ENCODE data around the gene CIDEA.

The CIDEA gene

GRCh38 chr18:12236934-12237832, 17.0 kb upstream of the CIDEA start (continued):
- TF ChIP-seq ZNF8 (CRISPR knock-in tag; IDR thresholded peaks at IDR 0.05), result no peak
- no peak for TF ChIP-seq OSR1 (CRISPR knock-in tag; IDR thresholded peaks at IDR 0.05)
- TF ChIP-seq RARB (CRISPR knock-in tag; IDR thresholded peaks at IDR 0.05), result no peak
- TF ChIP-seq ISL1 (CRISPR knock-in tag; IDR thresholded peaks at IDR 0.05), result no peak

GRCh38 chr18:12238826-12239225, 15.3 kb upstream of the CIDEA start:
- no peak for TF ChIP-seq RARB (CRISPR knock-in tag; IDR thresholded peaks at IDR 0.05)
- no peak for TF ChIP-seq CREB5 (CRISPR knock-in tag; IDR thresholded peaks at IDR 0.05; ENCODE audit: low read depth)
- no peak for TF ChIP-seq ZNF8 (CRISPR knock-in tag; IDR thresholded peaks at IDR 0.05)
- no peak for TF ChIP-seq TOX (CRISPR knock-in tag; IDR thresholded peaks at IDR 0.05; ENCODE audit: borderline replicate concordance)
- TF ChIP-seq PPARA (CRISPR knock-in tag; IDR thresholded peaks at IDR 0.05; ENCODE audit: borderline replicate concordance), result no peak
- TF ChIP-seq ZFP3 (CRISPR knock-in tag; IDR thresholded peaks at IDR 0.05), result no peak
- no peak for TF ChIP-seq ARNTL (CRISPR knock-in tag; IDR thresholded peaks at IDR 0.05; ENCODE audit: borderline replicate concordance, low read depth)
- no peak for TF ChIP-seq ZC3H10 (CRISPR knock-in tag; IDR thresholded peaks at IDR 0.05)
- TF ChIP-seq OSR1 (CRISPR knock-in tag; IDR thresholded peaks at IDR 0.05), result no peak
- TF ChIP-seq PATZ1 (CRISPR knock-in tag; IDR thresholded peaks at IDR 0.05; ENCODE audit: borderline replicate concordance), result no peak
- TF ChIP-seq ISL1 (CRISPR knock-in tag; IDR thresholded peaks at IDR 0.05), result no peak
- TF ChIP-seq GLIS3 (CRISPR knock-in tag; IDR thresholded peaks at IDR 0.05), result no peak
- no peak for TF ChIP-seq CSRNP3 (CRISPR knock-in tag; IDR thresholded peaks at IDR 0.05)
- no peak for TF ChIP-seq POU6F1 (CRISPR knock-in tag; IDR thresholded peaks at IDR 0.05; ENCODE audit: borderline replicate concordance, low read depth)

GRCh38 chr18:12239431-12239830, 14.7 kb upstream of the CIDEA start:
- ATAC-seq, result no peak
- TF ChIP-seq CSDC2 (CRISPR knock-in tag; IDR thresholded peaks at IDR 0.05), result no peak
- no peak for TF ChIP-seq OSR1 (CRISPR knock-in tag; IDR thresholded peaks at IDR 0.05)
- TF ChIP-seq ZFP30 (CRISPR knock-in tag; IDR thresholded peaks at IDR 0.05), result no peak
- TF ChIP-seq ISL1 (CRISPR knock-in tag; IDR thresholded peaks at IDR 0.05), result no peak
- TF ChIP-seq ZNF70 (CRISPR knock-in tag; IDR thresholded peaks at IDR 0.05), result no peak
- TF ChIP-seq GLIS3 (CRISPR knock-in tag; IDR thresholded peaks at IDR 0.05), result no peak
- no peak for TF ChIP-seq TCF4 (CRISPR knock-in tag; IDR thresholded peaks at IDR 0.05; ENCODE audit: borderline replicate concordance)
- no peak for TF ChIP-seq RARB (CRISPR knock-in tag; IDR thresholded peaks at IDR 0.05)
- no peak for TF ChIP-seq ESRRG (CRISPR knock-in tag; IDR thresholded peaks at IDR 0.05)
- no peak for TF ChIP-seq PPARA (CRISPR knock-in tag; IDR thresholded peaks at IDR 0.05; ENCODE audit: borderline replicate concordance)
- TF ChIP-seq BACH2 (CRISPR knock-in tag; IDR thresholded peaks at IDR 0.05; ENCODE audit: borderline replicate concordance), result no peak
- TF ChIP-seq CSRNP3 (CRISPR knock-in tag; IDR thresholded peaks at IDR 0.05), result no peak

More at GRCh38 chr18:12238826-12239225, 15.3 kb upstream of the CIDEA start:
- no peak for ATAC-seq
